ENCODE data around the gene SERTAD4. TPM values are rescaled to one million over a fixed set of nuclear protein-coding genes. Genes with fewer than 3 reads are reported as not detected.

The SERTAD4 gene
- total and polyA plus RNA-seq, 12 donors, result 0.04 to 1.7 (median 0.57) TPM; not detected in 1

GRCh38 chr1:210234329-210234757 is 1.7 kb downstream of the SERTAD4 start:
- H3K9me3 ChIP-seq (replicated peaks in 1 of 3), result no peaks in the 10 kb centered on the region
- WGBS, 4 donors, result 27 to 53% (median 46%) methylated on average over 6 to 10 of the region's 10 CpGs

GRCh38 chr1:210235363-210236053 is 2.9 kb downstream of the SERTAD4 start:
- TF ChIP-seq POLR2A (IDR thresholded peaks at IDR 0.05) (no peak), CTCF (IDR thresholded peaks at IDR 0.05) (no peak)
- intact Hi-C loops (cut with DNase I), result no loop called here
- 84 to 89% (median 87%) methylated on average over 3 of the region's 3 CpGs for WGBS, 4 donors
- Histone ChIP-seq H3K9me3 (replicated peaks in 1 of 3) (no peaks in the 10 kb centered on the region), H3K27ac (peak overlapping the region in 1 of 5 donors; percentile 17), H3K27me3 (peaks cover 28% of the 10 kb centered on the region), H3K36me3 (replicated peaks in 1 of 2) (no peaks in the 10 kb centered on the region), H3K4me3 (no peak overlapping the region), H3K4me1 (replicated peaks in 1 of 2) (peaks cover 13 to 15% of the 10 kb centered on the region in 2 donors)
- DNase-seq, result no peak

More at GRCh38 chr1:210234329-210234757, 1.7 kb downstream of the SERTAD4 start:
- no peaks in the 10 kb centered on the region for H3K36me3 ChIP-seq (replicated peaks in 1 of 2)
- no peak for TF ChIP-seq POLR2A (IDR thresholded peaks at IDR 0.05)
- no peak for DNase-seq
- peaks cover 13 to 15% of the 10 kb centered on the region in 2 donors for H3K4me1 ChIP-seq (replicated peaks in 1 of 2)
- intact Hi-C loops (cut with DNase I), result no loop called here
- peaks cover 28% of the 10 kb centered on the region for H3K27me3 ChIP-seq
- peak overlapping the region in 1 of 4 donors; percentile 37 for H3K4me3 ChIP-seq
- no peak overlapping the region for H3K27ac ChIP-seq

GRCh38 chr1:210236386-210236839 is 3.8 kb downstream of the SERTAD4 start:
- H3K9me3 ChIP-seq (replicated peaks in 1 of 3), result no peaks in the 10 kb centered on the region
- DNase-seq, result no peak
- peaks cover 24% of the 10 kb centered on the region for H3K27me3 ChIP-seq
- peaks cover 13 to 15% of the 10 kb centered on the region in 2 donors for H3K4me1 ChIP-seq (replicated peaks in 1 of 2)
- 62 to 76% (median 68%) methylated on average over 4 of the region's 4 CpGs for WGBS, 4 donors
- peak overlapping the region in 2 of 5 donors; percentile 17 to 30 for H3K27ac ChIP-seq
- intact Hi-C loops (cut with DNase I), result no loop called here
- no peaks in the 10 kb centered on the region for H3K36me3 ChIP-seq (replicated peaks in 1 of 2)
- H3K4me3 ChIP-seq, result no peak overlapping the region
- no peak for TF ChIP-seq CTCF (IDR thresholded peaks at IDR 0.05)

DNA sequence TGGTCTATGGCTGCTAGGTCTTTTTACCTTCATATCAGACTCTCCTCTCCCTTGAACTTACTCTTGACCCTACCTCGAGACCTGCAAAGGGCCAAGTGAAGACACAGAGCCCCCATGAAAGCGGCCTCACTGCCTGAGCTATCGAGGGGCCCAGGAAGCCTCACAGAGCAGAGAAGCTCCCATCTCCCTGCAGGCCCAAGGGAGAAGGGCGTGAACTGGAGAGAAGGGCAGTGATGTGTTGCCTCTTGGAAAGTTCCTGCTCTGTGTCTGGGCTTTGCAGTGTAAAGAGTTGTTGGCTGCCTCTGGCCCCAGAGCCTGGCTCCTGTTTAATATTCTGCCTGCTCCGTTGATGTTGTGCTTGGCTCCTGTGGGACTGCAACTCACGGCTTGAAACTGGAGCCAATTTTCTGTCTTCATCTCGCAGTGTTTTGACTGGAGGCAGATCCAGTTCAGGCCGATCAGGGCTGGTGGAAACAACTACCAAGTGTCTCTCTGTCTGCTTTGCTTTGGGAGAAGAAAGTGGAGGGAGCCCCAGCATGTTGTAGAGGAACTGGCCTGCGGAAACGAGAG is 4.3 kb downstream of the SERTAD4 start:
- Histone ChIP-seq H3K27me3 (peaks cover 24% of the 10 kb centered on the region), H3K9me3 (replicated peaks in 1 of 3) (no peaks in the 10 kb centered on the region), H3K4me3 (no peak overlapping the region), H3K27ac (peak overlapping the region in 2 of 5 donors; percentile 17 to 30), H3K4me1 (replicated peaks in 1 of 2) (peaks cover 13 to 15% of the 10 kb centered on the region in 2 donors), H3K36me3 (replicated peaks in 1 of 2) (no peaks in the 10 kb centered on the region)
- WGBS, 4 donors, result 34 to 57% (median 50%) methylated on average over 9 to 10 of the region's 10 CpGs
- DNase-seq, result peak in 4 of 7 donors; percentile 29 to 69 (median 34)
- intact Hi-C loops (cut with DNase I), result no loop called here
- TF ChIP-seq POLR2A (IDR thresholded peaks at IDR 0.05) (no peak), CTCF (IDR thresholded peaks at IDR 0.05) (no peak)

All from adrenal gland (tissue), 12 donors.